Astrocyte (in vitro differentiated cells and primary cell): ENCODE measurements around the gene CTIF.

Experiments used
- CTCF ChIP-seq: IDR thresholded peaks from 2 replicates; pipeline ENCODE4 v1.5.1; 2011; ENCODE audit warnings: low read depth, mild to moderate bottlenecking, inconsistent platforms, low read length, moderate library complexity; ENCODE audit not compliant: insufficient read depth
- EZH2 ChIP-seq: IDR thresholded peaks from 2 replicates; pipeline ENCODE4 v1.6.1; 2012; ENCODE audit warnings: mild to moderate bottlenecking, low read length, inconsistent platforms; ENCODE audit not compliant: insufficient read depth

GRCh38 chr18:48864876-48865275 lies 326.0 kb downstream of the CTIF start:
- TF ChIP-seq CTCF (no peak), EZH2 (no peak)
